ENCODE data around the gene ECHS1.
A peak's percentile ranks its signal among the peaks of the same experiment; 100 is the strongest.

ECHS1 gene

DNA sequence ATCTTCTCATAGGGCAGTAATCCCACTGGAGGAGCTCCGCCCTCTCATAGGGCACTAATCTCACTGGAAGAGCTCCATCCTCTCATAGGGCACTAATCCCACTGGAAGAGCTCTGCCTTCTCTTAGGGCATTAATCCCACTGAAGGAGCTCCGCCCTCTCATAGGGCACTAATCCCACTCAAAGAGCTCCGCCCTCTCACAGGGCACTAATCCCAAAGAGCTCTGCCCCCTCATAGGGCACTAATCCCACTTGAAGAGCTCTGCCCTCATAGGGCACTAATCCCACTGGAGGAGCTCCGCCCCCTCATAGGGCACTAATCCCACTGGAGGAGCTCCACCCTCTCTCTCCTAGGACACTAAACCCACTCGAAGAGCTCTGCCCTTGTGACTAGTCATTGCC is 11.9 kb downstream of the ECHS1 start:
- TF ChIP-seq, protein P1, sequence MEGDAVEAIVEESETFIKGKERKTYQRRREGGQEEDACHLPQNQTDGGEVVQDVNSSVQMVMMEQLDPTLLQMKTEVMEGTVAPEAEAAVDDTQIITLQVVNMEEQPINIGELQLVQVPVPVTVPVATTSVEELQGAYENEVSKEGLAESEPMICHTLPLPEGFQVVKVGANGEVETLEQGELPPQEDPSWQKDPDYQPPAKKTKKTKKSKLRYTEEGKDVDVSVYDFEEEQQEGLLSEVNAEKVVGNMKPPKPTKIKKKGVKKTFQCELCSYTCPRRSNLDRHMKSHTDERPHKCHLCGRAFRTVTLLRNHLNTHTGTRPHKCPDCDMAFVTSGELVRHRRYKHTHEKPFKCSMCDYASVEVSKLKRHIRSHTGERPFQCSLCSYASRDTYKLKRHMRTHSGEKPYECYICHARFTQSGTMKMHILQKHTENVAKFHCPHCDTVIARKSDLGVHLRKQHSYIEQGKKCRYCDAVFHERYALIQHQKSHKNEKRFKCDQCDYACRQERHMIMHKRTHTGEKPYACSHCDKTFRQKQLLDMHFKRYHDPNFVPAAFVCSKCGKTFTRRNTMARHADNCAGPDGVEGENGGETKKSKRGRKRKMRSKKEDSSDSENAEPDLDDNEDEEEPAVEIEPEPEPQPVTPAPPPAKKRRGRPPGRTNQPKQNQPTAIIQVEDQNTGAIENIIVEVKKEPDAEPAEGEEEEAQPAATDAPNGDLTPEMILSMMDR (IDR thresholded peaks at IDR 0.05; ENCODE audit: insufficient read depth, low read depth, low read length, missing control alignments) = no peak
- H3K4me3 ChIP-seq (ENCODE audit: low read depth, low read length) = no peak overlapping the region
- no peak for DNase-seq (ENCODE audit: low read depth)

DNA sequence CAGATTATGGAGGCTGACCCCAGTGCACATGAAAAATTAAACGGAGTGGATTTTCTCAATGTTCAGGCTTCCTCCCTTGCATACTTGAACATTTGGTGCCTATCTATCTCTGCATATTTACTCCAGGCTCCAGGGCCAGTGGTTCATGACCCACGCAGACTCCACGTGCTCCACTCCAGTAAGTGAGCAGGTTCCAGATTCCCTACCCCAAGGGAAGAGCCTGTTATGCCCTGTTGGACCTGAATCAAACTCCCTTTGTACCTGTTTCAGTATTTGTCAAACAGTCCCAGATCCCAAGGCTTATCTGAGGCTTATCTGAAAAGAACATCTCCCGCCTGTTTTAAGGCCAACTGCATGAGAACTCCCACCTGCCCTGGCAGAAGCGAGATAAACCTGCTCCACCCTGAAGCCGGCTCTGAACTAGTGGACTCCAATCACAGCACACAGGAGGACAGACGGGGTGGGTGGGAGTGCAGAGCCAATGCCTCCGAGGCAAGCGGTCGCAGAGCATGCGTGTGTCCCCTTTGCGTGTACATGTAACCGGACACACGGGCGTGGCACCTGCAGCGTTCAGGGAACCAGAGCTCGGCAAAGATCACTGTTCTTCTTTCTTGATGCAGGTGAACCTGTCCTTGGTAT is 13.1 kb downstream of the ECHS1 start:
- TF ChIP-seq, protein P1 (IDR thresholded peaks at IDR 0.05; ENCODE audit: insufficient read depth, low read depth, low read length, missing control alignments) = no peak

GRCh38 chr10:133359554-133359971 is 13.6 kb downstream of the ECHS1 start:
- DNase-seq (ENCODE audit: low read depth) = no peak

More for the DNA sequence above, 13.1 kb downstream of the ECHS1 start:
- H3K4me3 ChIP-seq (ENCODE audit: low read depth, low read length) = no peak overlapping the region
- no peak for DNase-seq (ENCODE audit: low read depth)

GRCh38 chr10:133358925-133359310 is 14.2 kb downstream of the ECHS1 start:
- H3K4me3 ChIP-seq (ENCODE audit: low read depth, low read length) = no peak overlapping the region
- no peak for DNase-seq (ENCODE audit: low read depth)
- TF ChIP-seq, protein P1 (IDR thresholded peaks at IDR 0.05; ENCODE audit: insufficient read depth, low read depth, low read length, missing control alignments) = no peak

More at GRCh38 chr10:133359554-133359971, 13.6 kb downstream of the ECHS1 start:
- no peak overlapping the region for H3K4me3 ChIP-seq (ENCODE audit: low read depth, low read length)
- TF ChIP-seq, protein P1 (IDR thresholded peaks at IDR 0.05; ENCODE audit: insufficient read depth, low read depth, low read length, missing control alignments) = no peak

GRCh38 chr10:133358162-133358924 is 14.8 kb downstream of the ECHS1 start:
- no peak for DNase-seq (ENCODE audit: low read depth)
- H3K4me3 ChIP-seq (ENCODE audit: low read depth, low read length) = no peak overlapping the region
- TF ChIP-seq, protein P1 (IDR thresholded peaks at IDR 0.05; ENCODE audit: insufficient read depth, low read depth, low read length, missing control alignments) = no peak

DNA sequence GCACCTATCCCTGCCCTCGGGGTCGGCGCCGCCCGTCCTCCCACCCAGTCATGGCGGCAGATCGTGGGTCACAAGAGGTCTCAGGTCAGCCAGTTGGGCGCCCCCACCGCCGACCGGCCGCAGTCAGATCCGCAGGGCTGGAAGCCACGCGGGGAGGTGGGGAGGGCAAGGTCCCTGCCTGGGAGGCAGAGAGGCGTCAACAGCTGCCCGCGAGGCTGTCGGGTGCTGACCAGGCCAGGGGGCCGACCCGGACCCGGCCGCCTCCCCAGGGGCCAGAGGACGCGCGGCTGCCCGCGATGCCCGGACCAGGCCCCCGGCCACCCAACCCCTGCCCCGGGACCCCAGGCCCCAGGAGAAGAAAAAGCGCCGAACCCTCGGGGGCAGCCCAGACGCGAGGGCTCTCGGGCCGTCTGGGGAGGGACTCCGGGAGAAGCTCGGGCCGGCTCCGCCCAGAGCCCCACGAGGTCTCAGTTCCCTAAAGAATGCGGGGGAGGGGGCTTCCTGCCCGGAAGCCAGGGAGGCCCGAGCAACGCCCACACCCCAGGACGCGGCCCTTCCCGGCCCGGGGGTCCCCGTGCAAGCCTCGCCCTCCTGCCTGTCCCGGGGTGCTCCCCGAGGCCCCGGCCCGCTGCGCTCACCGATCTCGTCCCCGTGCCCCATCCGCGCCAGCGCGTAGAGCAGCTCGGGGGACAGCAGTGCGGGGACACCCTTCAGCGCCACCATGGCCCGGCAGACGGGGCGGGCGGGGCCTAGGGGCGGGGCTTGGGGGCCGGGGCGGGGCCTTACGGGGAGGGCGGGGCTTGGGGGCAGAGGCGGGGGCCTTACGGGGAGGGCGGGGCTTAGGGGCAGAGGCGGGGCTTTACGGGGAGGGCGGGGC is 15.6 kb downstream of the ECHS1 start, which contains the start of gene FUOM:
FUOM (minus strand) TSS at position 735 of the 877 bp plus-strand sequence; CDS start at position 723, 12 bp downstream.
- peak; percentile 84 for DNase-seq (ENCODE audit: low read depth)
- TF ChIP-seq, protein P1 (IDR thresholded peaks at IDR 0.05; ENCODE audit: insufficient read depth, low read depth, low read length, missing control alignments) = no peak
- H3K4me3 ChIP-seq (ENCODE audit: low read depth, low read length) = peak within 1 kb of the TSS; percentile 74

Data from GM12865 (cell line).